Astrocyte (in vitro differentiated cells and primary cell): ENCODE data around the gene SH2D6. TPM values are rescaled to one million over a fixed set of nuclear protein-coding genes. Genes with fewer than 3 reads are reported as not detected.

Source experiments
- DNase-seq: peaks from one replicate; pipeline ENCODE4 v3.0.0-alpha.2; 2010; ENCODE audit warnings: low read depth
- FAIRE-seq: peaks from 2 replicates; lab custom pipeline; 2011; peaks lifted over from hg19 to GRCh38; lab: Jason Lieb, UNC
- H2AFZ ChIP-seq: 2 replicates; pipeline ENCODE4 v1.6.0; 2012; ENCODE audit warnings: low read depth, low read length, inconsistent platforms
- H3K27ac ChIP-seq: 2 replicates; pipeline ENCODE4 v1.5.1; 2011; ENCODE audit warnings: low read depth, low read length, inconsistent platforms
- H3K27me3 ChIP-seq: 2 replicates; pipeline ENCODE4 v1.6.0; 2011; ENCODE audit warnings: low read length, inconsistent platforms; ENCODE audit not compliant: insufficient read depth
- H3K36me3 ChIP-seq: 2 replicates; pipeline ENCODE4 v1.5.1; 2011; ENCODE audit warnings: low read length, inconsistent platforms; ENCODE audit not compliant: insufficient read depth
- H3K4me1 ChIP-seq: 2 replicates; pipeline ENCODE4 v1.5.1; 2011; ENCODE audit warnings: low read length, inconsistent platforms; ENCODE audit not compliant: insufficient read depth
- H3K4me2 ChIP-seq: 2 replicates; pipeline ENCODE4 v1.6.0; 2012; ENCODE audit warnings: low read length, inconsistent platforms
- H3K4me3 ChIP-seq: 2 replicates; pipeline ENCODE4 v1.5.1; 2011; ENCODE audit warnings: low read depth, mild to moderate bottlenecking, low read length, inconsistent platforms; ENCODE audit not compliant: insufficient read depth
- H3K79me2 ChIP-seq: 2 replicates; pipeline ENCODE4 v1.6.0; 2012; ENCODE audit warnings: mild to moderate bottlenecking, low read length, inconsistent platforms; ENCODE audit not compliant: insufficient read depth
- H3K9ac ChIP-seq: 2 replicates; pipeline ENCODE4 v1.6.0; 2012; ENCODE audit warnings: mild to moderate bottlenecking, low read length, inconsistent platforms
- H3K9me3 ChIP-seq: 2 replicates; pipeline ENCODE4 v1.5.1; 2012; ENCODE audit warnings: low read depth, mild to moderate bottlenecking, low read length, inconsistent platforms; ENCODE audit not compliant: insufficient read depth
- H4K20me1 ChIP-seq: 2 replicates; pipeline ENCODE4 v1.6.0; 2012; ENCODE audit warnings: low read length, inconsistent platforms; ENCODE audit not compliant: insufficient read depth
- H3K27ac Mint-ChIP-seq: one replicate; pipeline ENCODE4 v1.8.0; 2021; ENCODE audit warnings: mild to moderate bottlenecking, mixed read lengths; ENCODE audit not compliant: unreplicated experiment
- H3K27me3 Mint-ChIP-seq: one replicate; pipeline ENCODE4 v1.8.0; 2021; ENCODE audit warnings: low read depth, mixed read lengths; ENCODE audit not compliant: unreplicated experiment
- H3K36me3 Mint-ChIP-seq: one replicate; pipeline ENCODE4 v1.8.0; 2021; ENCODE audit warnings: low read depth, mixed read lengths; ENCODE audit not compliant: unreplicated experiment
- H3K4me1 Mint-ChIP-seq: one replicate; pipeline ENCODE4 v1.8.0; 2021; ENCODE audit warnings: low read depth, mixed read lengths; ENCODE audit not compliant: unreplicated experiment
- H3K4me3 Mint-ChIP-seq: one replicate; pipeline ENCODE4 v1.8.0; 2021; ENCODE audit warnings: mild to moderate bottlenecking, moderate library complexity, mixed read lengths; ENCODE audit not compliant: unreplicated experiment
- H3K9me3 Mint-ChIP-seq: one replicate; pipeline ENCODE4 v1.8.0; 2021; ENCODE audit warnings: mild to moderate bottlenecking, mixed read lengths; ENCODE audit not compliant: unreplicated experiment
- CTCF ChIP-seq: IDR thresholded peaks from 2 replicates; pipeline ENCODE4 v1.5.1; 2011; ENCODE audit warnings: low read depth, mild to moderate bottlenecking, inconsistent platforms, low read length, moderate library complexity; ENCODE audit not compliant: insufficient read depth
- EZH2 ChIP-seq: IDR thresholded peaks from 2 replicates; pipeline ENCODE4 v1.6.1; 2012; ENCODE audit warnings: mild to moderate bottlenecking, low read length, inconsistent platforms; ENCODE audit not compliant: insufficient read depth
- total RNA-seq: library from RNA; stranded (reverse); gene quantifications from 2 replicates; pipeline ENCODE4 v1.2.1, GENCODE V29; 2021

Gene SH2D6
- total RNA-seq, 1 donor from 2014 or later = 0.64 TPM

DNA sequence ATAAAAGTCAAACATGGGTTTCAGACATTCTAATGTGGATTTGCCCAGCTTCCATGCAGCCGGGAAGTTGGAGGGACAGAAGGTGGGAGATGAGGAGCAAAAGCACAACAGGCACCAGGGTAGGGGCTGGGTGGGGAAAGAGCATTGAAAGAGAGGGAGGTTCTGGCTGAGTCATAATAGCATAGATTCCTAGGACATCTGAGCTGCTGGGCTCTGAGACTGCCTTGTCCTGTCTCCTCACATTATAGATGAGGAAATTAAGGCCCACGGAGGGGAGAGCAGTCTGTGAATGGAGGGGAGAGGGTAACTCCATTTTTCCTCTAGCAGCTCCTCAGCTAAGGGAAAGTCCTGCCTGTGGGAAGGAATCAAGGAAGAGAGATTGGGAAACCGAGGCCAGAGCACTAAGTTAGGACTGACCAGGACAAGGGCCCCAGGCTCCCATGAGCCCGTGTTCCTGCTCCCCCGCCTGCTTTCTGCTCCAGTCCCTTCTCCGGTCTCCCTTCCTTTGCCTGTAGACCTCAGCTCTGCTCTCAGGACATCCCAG, 26.2 kb downstream of the SH2D6 start:
- Histone ChIP-seq H3K79me2 (no peaks in the 10 kb centered on the region), H3K9me3 (no peaks in the 10 kb centered on the region), H3K4me1 (no peaks in the 10 kb centered on the region), H3K4me3 (no peak overlapping the region), H3K36me3 (no peaks in the 10 kb centered on the region), H3K4me2 (no peak overlapping the region), H2AFZ (no peak overlapping the region), H3K27me3 (no peaks in the 10 kb centered on the region), H3K9ac (no peak overlapping the region), H3K27ac (no peak overlapping the region), H4K20me1 (no peaks in the 10 kb centered on the region)
- Mint-ChIP-seq H3K36me3 (no peaks in the 10 kb centered on the region), H3K4me3 (no peak overlapping the region), H3K27ac (peak overlapping the region; percentile 58), H3K9me3 (no peaks in the 10 kb centered on the region), H3K4me1 (peaks cover 13% of the 10 kb centered on the region), H3K27me3 (peaks cover 12% of the 10 kb centered on the region)
- no peak for DNase-seq
- FAIRE-seq = no peak
- no peak for TF ChIP-seq CTCF
- TF ChIP-seq EZH2 = no peak

DNA sequence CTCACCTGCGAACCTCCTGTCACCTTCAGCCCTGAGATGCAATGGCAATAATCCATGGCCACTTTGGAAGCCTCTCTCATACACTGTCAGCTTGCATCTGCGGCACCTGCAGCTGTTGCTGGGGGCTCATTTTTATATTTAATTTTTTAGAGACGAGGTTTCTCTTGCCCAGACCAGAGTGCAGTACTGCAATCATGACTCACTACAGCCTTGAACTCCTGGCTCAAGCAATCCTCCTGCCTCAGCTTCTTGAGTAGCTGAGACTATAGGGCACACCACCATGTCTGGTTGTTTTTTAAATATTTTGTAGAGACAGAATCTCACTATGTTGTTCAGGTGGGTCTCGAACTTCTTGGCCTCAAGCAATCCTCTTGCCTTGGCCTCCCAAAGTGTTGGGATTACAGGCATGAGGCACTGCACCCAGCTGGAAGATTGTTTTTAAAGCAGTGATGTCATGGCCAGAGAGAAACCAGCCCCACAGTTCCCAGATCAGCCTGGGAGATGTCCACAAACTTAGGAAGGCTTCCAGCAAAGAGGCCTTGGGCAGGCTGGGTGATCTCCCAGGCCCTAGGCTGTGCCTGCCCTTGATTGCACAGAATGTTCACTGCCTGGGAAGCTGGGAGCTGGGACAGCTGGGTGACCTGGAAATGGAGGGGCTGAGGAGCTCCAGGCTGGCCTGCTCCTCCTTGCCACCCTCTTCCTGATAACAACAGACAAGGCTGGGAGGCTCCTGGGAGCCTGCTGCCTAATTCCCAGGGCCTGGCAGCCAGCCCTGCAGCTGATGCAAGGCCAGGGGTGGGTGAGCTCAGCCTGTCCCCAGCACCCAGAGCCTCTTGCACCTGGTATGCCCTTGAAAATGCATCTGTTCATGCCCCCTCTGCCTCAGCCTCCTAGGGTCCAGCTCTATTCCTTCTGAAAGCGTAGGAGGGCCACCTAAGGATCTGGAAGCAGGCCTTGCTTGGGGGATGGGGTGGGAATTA, 27.1 kb downstream of the SH2D6 start:
- Histone ChIP-seq H3K27ac (no peak overlapping the region), H3K36me3 (no peaks in the 10 kb centered on the region), H3K4me3 (no peak overlapping the region), H3K9me3 (no peaks in the 10 kb centered on the region), H4K20me1 (no peaks in the 10 kb centered on the region), H3K4me2 (no peak overlapping the region), H3K4me1 (no peaks in the 10 kb centered on the region), H3K79me2 (no peaks in the 10 kb centered on the region), H3K27me3 (no peaks in the 10 kb centered on the region), H2AFZ (no peak overlapping the region), H3K9ac (no peak overlapping the region)
- Mint-ChIP-seq H3K4me3 (no peak overlapping the region), H3K9me3 (no peaks in the 10 kb centered on the region), H3K4me1 (peaks cover 13% of the 10 kb centered on the region), H3K36me3 (no peaks in the 10 kb centered on the region), H3K27me3 (peaks cover 20% of the 10 kb centered on the region), H3K27ac (peak overlapping the region; percentile 72)
- TF ChIP-seq CTCF = no peak
- no peak for TF ChIP-seq EZH2
- no peak for FAIRE-seq
- DNase-seq = peak; percentile 44
